Stomach (tissue), 4 donors: ENCODE measurements around the gene HNF1B.

Experiments used
- CTCF ChIP-seq, 7 experiments: fragments of 450-650 bp in 4 of 7; fragments of 200-600 bp in 3 of 7; sonication (generic) in 3 of 7; IDR thresholded peaks; one replicate each; pipeline ENCODE4 v1.5.1; 2016 to 2019; ENCODE audit warnings: antibody characterized with exemption in 7 of 7, control low read depth in 2 of 7, mild to moderate bottlenecking in 1 of 7
- EP300 ChIP-seq: sonication (generic); formaldehyde crosslinking; IDR thresholded peaks from one replicate; pipeline ENCODE4 v1.6.1; 2017; ENCODE audit warnings: antibody characterized with exemption
- POLR2A ChIP-seq, 4 donors: fragments of 450-650 bp; IDR thresholded peaks; one replicate each; pipeline ENCODE4 v1.6.1; 2016; ENCODE audit warnings: antibody characterized with exemption in 4 of 4, control low read depth in 2 of 4, mild to moderate bottlenecking in 1 of 4, moderate library complexity in 1 of 4

- TF ChIP-seq CTCF (IDR thresholded peaks at IDR 0.05) (no peak), POLR2A (IDR thresholded peaks at IDR 0.05) (no peak), EP300 (no peak)
Measured at GRCh38 chr17:37640015-37640414, 104.8 kb downstream of the HNF1B start.
